Esophagus muscularis mucosa (tissue), 4 donors: ENCODE measurements around the gene MUC21.

Source experiments
- CTCF ChIP-seq, 3 experiments: fragments of 200-600 bp in 2 of 3; fragments of 450-650 bp in 1 of 3; sonication (generic) in 2 of 3; IDR thresholded peaks; one replicate each; pipeline ENCODE4 v1.5.1; 2017 to 2019; ENCODE audit warnings: antibody characterized with exemption in 3 of 3, mild to moderate bottlenecking in 2 of 3, moderate library complexity in 1 of 3
- EP300 ChIP-seq: sonication (generic); formaldehyde crosslinking; IDR thresholded peaks from one replicate; pipeline ENCODE4 v1.6.1; 2017; ENCODE audit warnings: antibody characterized with exemption
- POLR2A ChIP-seq: fragments of 450-650 bp; IDR thresholded peaks from one replicate; pipeline ENCODE4 v1.6.1; 2017; ENCODE audit warnings: antibody characterized with exemption, moderate library complexity, mild to moderate bottlenecking, low read depth
- POLR2AphosphoS5 ChIP-seq, 2 donors: sonication (generic); formaldehyde crosslinking; IDR thresholded peaks; one replicate each; pipeline ENCODE4 v1.6.1; 2017; ENCODE audit warnings: antibody characterized with exemption in 2 of 2

- TF ChIP-seq CTCF (IDR thresholded peaks at IDR 0.05) (no peak), POLR2A (no peak), POLR2AphosphoS5 (IDR thresholded peaks at IDR 0.05) (no peak), EP300 (no peak)
These were observed 15.3 kb downstream of the MUC21 start for GRCh38 chr6:30998785-30999184.
